Testis (tissue), 3 donors: Measurements from ENCODE around the gene KRTAP3-2. TPM values are rescaled to one million over a fixed set of nuclear protein-coding genes. Genes with fewer than 3 reads are reported as not detected.

Experiments
- DNase-seq: peaks from one replicate; pipeline ENCODE4 v3.0.0-alpha.2; 2019
- H3K27ac ChIP-seq, 2 donors: fragments of 200-600 bp; sonication (generic); one replicate each; pipeline ENCODE4 v1.5.1; 2019
- H3K27me3 ChIP-seq: fragments of 200-600 bp; sonication (generic); one replicate; pipeline ENCODE4 v1.5.1; 2019
- H3K36me3 ChIP-seq: fragments of 200-600 bp; sonication (generic); one replicate; pipeline ENCODE4 v1.5.1; 2017; ENCODE audit warnings: low read depth; ENCODE audit errors: missing control alignments
- H3K4me1 ChIP-seq: fragments of 200-600 bp; sonication (generic); one replicate; pipeline ENCODE4 v1.5.1; 2019
- H3K4me3 ChIP-seq, 2 donors: fragments of 200-600 bp; sonication (generic); one replicate each; pipeline ENCODE4 v1.5.1; 2017 to 2019
- H3K9me3 ChIP-seq: fragments of 200-600 bp; sonication (generic); one replicate; pipeline ENCODE4 v1.5.1; 2017
- CTCF ChIP-seq, 3 experiments: fragments of 450-650 bp in 2 of 3; fragments of 200-600 bp in 1 of 3; sonication (generic) in 1 of 3; IDR thresholded peaks; one replicate each; pipeline ENCODE4 v1.5.1; 2016 to 2019; ENCODE audit warnings: antibody characterized with exemption in 3 of 3, mild to moderate bottlenecking in 2 of 3, moderate library complexity in 1 of 3
- POLR2A ChIP-seq: fragments of 450-650 bp; IDR thresholded peaks from one replicate; pipeline ENCODE4 v1.6.1; 2017; ENCODE audit warnings: antibody characterized with exemption, mild to moderate bottlenecking, moderate library complexity
- WGBS, 2 donors: methylation state at CpG; one replicate each; pipeline ENCODE4 v1.1.5; 2018; 5-methylcytosine and 5-hydroxymethylcytosine counted together
- intact Hi-C: fragments of 100-400 bp; cut with DNase I; formaldehyde crosslinking; loops from one replicate; pipeline ENCODE4 v1.15.1; 2023; ENCODE audit warnings: low total_unique reads
- polyA plus RNA-seq: library from polyadenylated mRNA; stranded (reverse); fragments of 350-450 nt; fragmentation: Illumina TruSeq; extraction: RNeasy Lipid Tissue Mini Kit (QIAGEN cat#74804); gene quantifications from one replicate; pipeline ENCODE4 v1.2.3, GENCODE V29; 2014; ENCODE audit warnings: low read depth, low replicate concordance; ENCODE audit not compliant: insufficient read depth
- total RNA-seq, 2 donors: library from RNA; depleted of rRNA; stranded (reverse); fragments of >200 nt; gene quantifications; one replicate each; pipeline ENCODE4 v1.2.3, GENCODE V29; 2016

Gene KRTAP3-2
- total and polyA plus RNA-seq, 3 donors from 2014 or later = not detected

DNA sequence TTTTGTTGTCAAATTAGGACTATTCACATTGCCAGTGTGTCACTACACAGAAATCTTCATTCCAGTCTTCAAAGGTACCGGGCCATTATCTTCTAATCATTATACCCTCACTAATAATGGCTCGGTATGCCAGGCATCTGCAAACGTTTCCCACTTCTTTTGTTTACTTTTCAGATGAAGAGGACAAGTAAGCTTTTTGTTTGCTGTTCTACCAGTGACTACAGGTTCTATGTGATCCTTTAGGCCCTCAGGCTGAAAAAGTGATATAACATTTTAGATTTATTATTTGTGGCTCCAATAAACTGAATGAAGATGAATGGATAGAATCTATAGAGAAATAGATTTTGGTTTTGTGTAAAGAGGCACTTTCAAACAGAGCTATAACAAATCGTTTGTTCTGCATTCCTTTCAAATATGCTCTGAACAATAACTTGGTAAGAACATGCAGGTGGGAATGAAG is 9.6 kb upstream of the KRTAP3-2 start:
- no peak overlapping the region for H3K27ac ChIP-seq
- H3K4me1 ChIP-seq = no peaks in the 10 kb centered on the region
- TF ChIP-seq POLR2A (no peak), CTCF (IDR thresholded peaks at IDR 0.05) (no peak)
- H3K27me3 ChIP-seq = no peaks in the 10 kb centered on the region
- no peaks in the 10 kb centered on the region for H3K36me3 ChIP-seq
- intact Hi-C loops = no loop called here
- WGBS, 2 donors = 69 to 74% methylated on average over 4 of the region's 4 CpGs
- no peak overlapping the region for H3K4me3 ChIP-seq
- H3K9me3 ChIP-seq = no peaks in the 10 kb centered on the region
- no peak for DNase-seq

DNA sequence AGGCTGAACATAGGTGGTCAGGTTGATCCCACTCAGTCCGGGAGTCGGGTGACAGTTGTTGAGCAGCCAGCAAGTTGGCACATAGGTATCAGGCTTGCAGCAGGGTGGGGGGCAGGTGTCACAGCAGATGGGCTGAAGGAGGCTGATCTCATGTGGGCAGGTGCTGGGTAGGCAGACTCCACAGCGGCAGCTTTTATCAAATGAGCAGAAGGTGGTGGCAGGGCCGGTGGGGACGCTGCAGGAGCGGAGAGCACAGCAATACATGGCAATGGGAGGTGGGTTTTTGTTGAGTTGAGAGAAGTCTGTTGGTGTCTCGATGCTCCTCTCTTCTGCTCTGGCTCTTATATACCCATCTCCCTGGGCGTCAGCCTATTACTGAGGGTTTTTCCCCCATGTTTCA is 9.1 kb upstream of the KRTAP3-2 start, which contains the start of gene KRTAP3-1:
TSS of gene KRTAP3-1 (minus strand) at position 318 of the 400 bp plus-strand sequence. CDS start at position 264, 54 bp downstream.
- no peak for DNase-seq
- TF ChIP-seq POLR2A (no peak), CTCF (IDR thresholded peaks at IDR 0.05) (no peak)
- no peaks in the 10 kb centered on the region for H3K27me3 ChIP-seq
- no peak within 1 kb of the TSS for H3K4me3 ChIP-seq
- H3K4me1 ChIP-seq = no peaks in the 10 kb centered on the region
- H3K36me3 ChIP-seq = no peaks in the 10 kb centered on the region
- no peaks in the 10 kb centered on the region for H3K9me3 ChIP-seq
- WGBS, 2 donors = 80 to 91% methylated on average over 6 to 8 of the region's 8 CpGs
- H3K27ac ChIP-seq = no peak within 1 kb of the TSS
- intact Hi-C loops = no loop called here

GRCh38 chr17:41004397-41004796 is 4.7 kb upstream of the KRTAP3-2 start:
- DNase-seq = no peak
- Histone ChIP-seq H3K4me3 (no peak overlapping the region), H3K4me1 (no peaks in the 10 kb centered on the region), H3K27me3 (no peaks in the 10 kb centered on the region), H3K9me3 (no peaks in the 10 kb centered on the region), H3K36me3 (no peaks in the 10 kb centered on the region), H3K27ac (no peak overlapping the region)
- 74 to 89% methylated on average over 3 of the region's 3 CpGs for WGBS, 2 donors
- TF ChIP-seq POLR2A (no peak), CTCF (IDR thresholded peaks at IDR 0.05) (no peak)
- intact Hi-C loops = no loop called here

DNA sequence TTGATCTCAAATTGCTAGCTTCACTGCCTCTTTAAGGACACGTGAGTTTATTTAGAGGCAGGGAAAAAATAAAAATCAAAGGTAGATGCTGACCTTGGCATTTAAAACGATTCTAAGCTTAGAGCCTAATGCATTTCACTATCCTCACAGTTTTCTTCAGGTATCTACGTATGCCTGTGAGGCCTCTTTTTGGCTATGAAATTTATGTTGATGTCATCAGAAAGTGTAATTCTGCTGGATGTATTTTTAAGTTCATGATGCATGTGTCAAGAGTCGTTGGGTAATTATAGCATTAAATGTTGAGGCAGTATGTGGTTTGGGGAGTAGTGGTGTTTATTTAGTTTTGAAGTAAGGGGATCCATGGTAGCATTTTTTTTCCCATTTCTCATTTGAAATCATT is 4.2 kb upstream of the KRTAP3-2 start:
- H3K36me3 ChIP-seq = no peaks in the 10 kb centered on the region
- no peak for DNase-seq
- WGBS, 2 donors = 58 to 67% methylated on average over 4 of the region's 4 CpGs
- H3K27ac ChIP-seq = no peak overlapping the region
- intact Hi-C loops = no loop called here
- TF ChIP-seq CTCF (IDR thresholded peaks at IDR 0.05) (no peak), POLR2A (no peak)
- H3K9me3 ChIP-seq = no peaks in the 10 kb centered on the region
- no peak overlapping the region for H3K4me3 ChIP-seq
- no peaks in the 10 kb centered on the region for H3K4me1 ChIP-seq
- H3K27me3 ChIP-seq = no peaks in the 10 kb centered on the region

DNA sequence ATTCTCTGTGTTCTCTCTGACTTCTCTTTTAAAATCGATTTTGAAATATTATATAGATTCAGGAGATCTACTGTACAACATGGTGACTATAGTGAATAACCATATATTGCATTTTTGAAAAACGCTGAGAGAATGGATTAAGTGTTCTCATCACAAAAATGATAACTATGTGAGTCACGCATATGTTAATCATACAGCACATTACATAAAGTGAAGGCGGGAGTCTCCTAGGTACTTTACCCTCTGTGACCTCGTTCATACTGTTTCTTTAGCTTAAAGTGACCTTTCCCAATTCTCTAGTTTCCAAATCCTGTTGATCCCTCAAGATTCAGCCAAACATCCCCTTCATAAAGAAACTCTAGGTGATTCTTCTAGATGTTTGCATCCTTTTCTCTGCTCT is 3.1 kb upstream of the KRTAP3-2 start:
- WGBS, 2 donors = 72 to 73% methylated on average over 5 of the region's 5 CpGs
- H3K27me3 ChIP-seq = no peaks in the 10 kb centered on the region
- no peak overlapping the region for H3K27ac ChIP-seq
- no peaks in the 10 kb centered on the region for H3K36me3 ChIP-seq
- no peaks in the 10 kb centered on the region for H3K4me1 ChIP-seq
- DNase-seq = no peak
- TF ChIP-seq CTCF (IDR thresholded peaks at IDR 0.05) (no peak), POLR2A (no peak)
- H3K9me3 ChIP-seq = no peaks in the 10 kb centered on the region
- intact Hi-C loops = no loop called here
- no peak overlapping the region for H3K4me3 ChIP-seq
